Type B pancreatic cell (in vitro differentiated cells): ENCODE data around the gene ISLR2. TPM values are rescaled to one million over a fixed set of nuclear protein-coding genes. Genes with fewer than 3 reads are reported as not detected.
A peak's percentile ranks its signal among the peaks of the same experiment; 100 is the strongest.

Experiments used
- DNase-seq: peaks from one replicate; pipeline ENCODE4 v3.0.0; 2021; ENCODE audit warnings: mixed read lengths; ENCODE audit not compliant: unreplicated experiment; ENCODE audit errors: extremely low spot score
- H3K27ac Mint-ChIP-seq: 2 replicates; pipeline ENCODE4 v1.8.0; 2021; ENCODE audit warnings: mild to moderate bottlenecking, mixed read lengths
- H3K27me3 Mint-ChIP-seq: 2 replicates; pipeline ENCODE4 v1.8.0; 2021; ENCODE audit warnings: mixed read lengths
- H3K36me3 Mint-ChIP-seq: 2 replicates; pipeline ENCODE4 v1.8.0; 2021; ENCODE audit warnings: mixed read lengths
- H3K4me1 Mint-ChIP-seq: one replicate; pipeline ENCODE4 v1.8.0; 2021; ENCODE audit warnings: mixed read lengths; ENCODE audit not compliant: unreplicated experiment
- H3K4me3 Mint-ChIP-seq: 2 replicates; pipeline ENCODE4 v1.8.0; 2021; ENCODE audit warnings: mild to moderate bottlenecking, mixed read lengths
- H3K9me3 Mint-ChIP-seq: 2 replicates; pipeline ENCODE4 v1.8.0; 2021; ENCODE audit warnings: mixed read lengths
- CTCF ChIP-seq: fragments of 200-600 bp; sonication (generic); conservative IDR thresholded peaks from 2 replicates; pipeline ENCODE4 v1.5.0; 2021; ENCODE audit warnings: antibody characterized with exemption, mild to moderate bottlenecking
- total RNA-seq: library from RNA; stranded (reverse); gene quantifications from 2 replicates; pipeline ENCODE4 v1.2.1, GENCODE V29; 2021; ENCODE audit warnings: low replicate concordance

Gene ISLR2
- total RNA-seq, 1 donor from 2014 or later, result 16.9 TPM

DNA sequence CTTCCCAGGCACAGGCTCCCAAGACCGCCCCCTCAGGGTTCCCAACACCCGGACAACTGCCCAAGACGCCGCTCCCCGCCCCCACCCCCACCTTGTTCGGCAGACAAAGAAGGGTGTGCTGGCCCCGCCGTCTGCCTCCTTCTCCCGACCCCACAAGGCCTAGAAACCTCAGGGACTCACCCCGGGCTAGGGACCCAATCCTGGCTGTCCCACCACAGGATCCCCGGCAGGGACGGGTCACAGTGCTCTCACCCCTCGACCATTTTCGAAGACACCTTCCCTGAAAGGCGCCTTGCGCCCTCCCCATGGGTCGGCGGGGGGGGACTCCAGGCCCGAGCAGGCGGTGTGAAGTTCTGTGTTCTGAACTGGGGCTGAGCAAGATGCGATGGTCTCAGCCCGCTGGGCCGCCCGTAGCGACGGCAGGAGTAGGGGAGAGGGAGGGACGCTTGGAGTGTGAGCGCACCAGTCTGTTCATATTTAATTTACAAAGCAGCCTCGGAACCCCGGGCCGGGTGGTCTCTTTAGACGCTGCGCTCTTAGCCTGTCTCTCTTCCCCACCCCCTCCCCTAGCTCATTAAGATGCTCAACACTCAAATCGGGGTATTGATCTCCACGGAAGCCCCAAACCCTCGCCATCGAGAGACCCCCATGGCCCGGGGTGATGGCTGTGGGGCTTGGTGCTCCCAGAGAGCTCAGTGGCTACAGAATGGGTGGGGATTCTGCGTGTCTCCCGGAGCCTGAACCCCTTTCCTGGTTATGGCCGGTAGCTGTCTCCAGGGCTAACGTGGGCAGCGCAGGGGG lies 1.4 kb upstream of the ISLR2 start:
- peaks cover 12% of the 10 kb centered on the region for H3K36me3 Mint-ChIP-seq
- H3K9me3 Mint-ChIP-seq, result no peaks in the 10 kb centered on the region
- no peak for TF ChIP-seq CTCF
- peaks cover 89% of the 10 kb centered on the region for H3K27me3 Mint-ChIP-seq
- peaks cover 22% of the 10 kb centered on the region for H3K4me1 Mint-ChIP-seq
- peak overlapping the region; percentile 91 for H3K4me3 Mint-ChIP-seq
- peak overlapping the region; percentile 65 for H3K27ac Mint-ChIP-seq
- no peak for DNase-seq

GRCh38 chr15:74129586-74130154 lies 716 bp upstream of the ISLR2 start:
- peak overlapping the region; percentile 65 for H3K27ac Mint-ChIP-seq
- H3K4me3 Mint-ChIP-seq, result peak overlapping the region; percentile 91
- TF ChIP-seq CTCF, result no peak
- peaks cover 90% of the 10 kb centered on the region for H3K27me3 Mint-ChIP-seq
- no peaks in the 10 kb centered on the region for H3K9me3 Mint-ChIP-seq
- H3K36me3 Mint-ChIP-seq, result peaks cover 12% of the 10 kb centered on the region
- peaks cover 22% of the 10 kb centered on the region for H3K4me1 Mint-ChIP-seq
- DNase-seq, result no peak

DNA sequence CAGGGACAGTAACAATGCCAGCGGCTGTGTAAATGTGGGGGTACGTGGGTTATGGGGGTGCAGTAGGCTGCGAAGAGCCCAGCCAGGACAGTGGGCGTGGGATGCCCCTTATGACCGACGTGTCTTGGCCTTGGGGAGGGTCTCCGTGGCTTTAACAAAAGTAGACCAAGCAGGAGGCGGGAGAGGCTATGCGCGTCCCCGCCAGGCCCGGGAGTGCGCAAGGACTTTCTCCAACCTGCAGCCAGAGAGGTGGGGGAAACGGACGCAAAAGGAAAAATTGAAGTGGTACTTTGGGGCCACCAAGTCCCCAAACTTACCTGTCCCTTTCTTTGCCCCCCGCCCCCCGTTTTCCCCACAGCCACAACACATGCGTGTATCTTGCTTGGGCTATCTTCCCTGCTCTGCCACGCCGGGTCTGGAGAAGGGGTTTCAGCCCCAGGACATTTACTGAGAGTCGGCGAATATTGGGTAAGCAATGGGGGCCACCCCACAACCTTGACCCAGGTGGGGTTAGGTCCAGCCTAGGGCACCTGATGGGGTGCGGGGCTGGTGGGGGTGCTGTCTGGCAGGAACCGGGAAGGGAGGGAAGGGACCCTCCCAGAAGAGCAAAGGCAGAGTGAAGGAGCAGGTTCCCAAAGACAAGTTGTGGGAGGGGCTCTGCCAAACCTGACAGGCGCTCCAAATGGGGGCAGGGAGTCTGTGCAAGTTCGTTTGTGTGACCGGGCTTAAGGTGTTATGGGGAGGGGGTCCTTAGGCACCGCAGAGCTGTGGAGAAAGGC lies 652 bp downstream of the ISLR2 start:
- H3K27me3 Mint-ChIP-seq, result peaks cover 93% of the 10 kb centered on the region
- DNase-seq, result no peak
- H3K27ac Mint-ChIP-seq, result peak overlapping the region; percentile 77

GRCh38 chr15:74131628-74132413 lies 1.4 kb downstream of the ISLR2 start:
- no peak for TF ChIP-seq CTCF
- H3K36me3 Mint-ChIP-seq, result peaks cover 12% of the 10 kb centered on the region
- DNase-seq, result no peak
- H3K27me3 Mint-ChIP-seq, result peaks cover 93% of the 10 kb centered on the region
- H3K4me1 Mint-ChIP-seq, result peaks cover 28% of the 10 kb centered on the region
- no peaks in the 10 kb centered on the region for H3K9me3 Mint-ChIP-seq
- H3K4me3 Mint-ChIP-seq, result peak overlapping the region; percentile 91
- H3K27ac Mint-ChIP-seq, result peak overlapping the region; percentile 76

More for the DNA sequence above, 652 bp downstream of the ISLR2 start:
- no peak for TF ChIP-seq CTCF
- Mint-ChIP-seq H3K9me3 (no peaks in the 10 kb centered on the region), H3K4me3 (peak overlapping the region; percentile 91), H3K4me1 (peaks cover 26% of the 10 kb centered on the region), H3K36me3 (peaks cover 12% of the 10 kb centered on the region)
